HG03432 (cell line): ENCODE results near the gene AJAP1.

Experiments
- ATAC-seq: cut with Tn5 transposase; IDR thresholded peaks from one replicate; pipeline ENCODE4 v1.9.1; 2021; ENCODE audit warnings: mild to moderate bottlenecking, moderate library complexity; ENCODE audit not compliant: unreplicated experiment

The AJAP1 gene

DNA sequence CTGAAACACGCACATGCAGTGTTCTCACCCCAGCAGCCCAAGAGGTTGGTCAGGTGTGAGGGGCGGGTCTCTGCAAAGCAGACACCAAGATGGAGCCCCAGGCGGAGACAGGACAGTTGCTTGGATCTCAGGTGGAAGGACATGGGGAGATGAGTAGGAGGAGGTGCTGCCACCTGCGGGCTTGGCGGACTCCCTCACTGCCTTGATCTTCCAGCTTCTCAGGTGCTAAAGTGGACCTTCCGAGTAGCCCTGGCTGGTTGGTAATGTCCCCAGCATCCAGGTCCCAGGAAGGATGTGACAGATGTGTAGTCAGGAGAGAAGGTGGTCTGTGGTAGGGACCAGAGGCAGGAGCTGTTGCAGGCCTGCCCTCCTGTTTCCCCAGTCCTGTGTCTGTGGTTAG, 114.1 kb downstream of the AJAP1 start:
- ATAC-seq: no peak

DNA sequence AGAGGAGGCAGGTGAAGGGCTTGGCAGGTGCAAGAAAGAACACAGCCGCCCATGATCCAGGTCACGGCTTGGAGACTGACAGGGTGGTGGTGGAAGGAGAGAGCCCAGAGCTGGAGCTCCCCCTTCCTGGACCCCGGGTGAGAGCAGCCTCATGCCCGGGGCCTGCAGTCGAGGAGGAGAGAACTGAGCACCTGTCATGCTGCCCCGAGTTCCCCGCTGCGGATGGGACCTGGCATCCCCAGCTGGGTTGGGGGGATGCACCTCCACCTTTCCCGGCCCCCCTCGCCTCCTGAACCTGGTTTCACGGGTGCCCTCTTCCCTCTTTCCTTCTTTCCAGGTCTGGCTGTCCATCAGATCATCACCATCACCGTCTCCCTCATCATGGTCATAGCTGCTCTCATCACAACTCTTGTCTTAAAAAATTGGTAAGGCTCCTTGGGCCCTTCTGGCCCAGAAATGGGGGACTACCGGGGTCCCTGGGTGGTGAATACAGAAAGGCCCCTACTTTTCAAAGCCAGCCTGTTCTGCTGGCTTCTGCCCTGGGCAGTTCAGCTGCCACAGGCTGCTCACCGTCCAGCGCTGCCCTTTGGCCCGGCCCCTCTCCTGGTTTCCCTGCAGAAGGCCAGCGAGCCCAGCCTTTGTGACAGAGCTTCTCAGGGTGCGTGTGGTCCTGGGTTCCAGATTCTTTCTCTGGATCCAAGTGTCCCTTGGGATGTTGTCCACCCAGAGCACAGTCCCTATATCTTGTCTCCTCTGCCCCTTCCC, 115.3 kb downstream of the AJAP1 start:
- no peak for ATAC-seq

DNA sequence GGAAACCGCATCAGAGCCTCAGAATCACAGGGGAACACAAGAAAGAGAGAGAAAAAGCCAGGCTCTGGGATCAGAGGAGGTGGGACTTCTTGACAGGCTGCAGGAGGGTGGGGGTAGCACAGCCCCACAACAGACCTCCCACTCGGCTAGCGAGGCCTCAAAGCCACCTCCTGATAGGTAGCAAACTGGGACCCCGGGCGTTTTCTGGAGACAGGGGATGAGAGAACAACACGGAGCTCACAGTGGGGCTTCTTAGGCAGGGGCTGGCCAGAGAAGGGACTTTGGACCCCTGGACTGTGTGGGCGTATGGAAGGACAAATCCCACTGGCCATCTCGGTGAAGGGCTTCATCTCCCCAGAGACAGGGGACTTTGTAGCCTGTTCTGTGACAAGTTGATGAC, 116.3 kb downstream of the AJAP1 start:
- ATAC-seq: no peak

DNA sequence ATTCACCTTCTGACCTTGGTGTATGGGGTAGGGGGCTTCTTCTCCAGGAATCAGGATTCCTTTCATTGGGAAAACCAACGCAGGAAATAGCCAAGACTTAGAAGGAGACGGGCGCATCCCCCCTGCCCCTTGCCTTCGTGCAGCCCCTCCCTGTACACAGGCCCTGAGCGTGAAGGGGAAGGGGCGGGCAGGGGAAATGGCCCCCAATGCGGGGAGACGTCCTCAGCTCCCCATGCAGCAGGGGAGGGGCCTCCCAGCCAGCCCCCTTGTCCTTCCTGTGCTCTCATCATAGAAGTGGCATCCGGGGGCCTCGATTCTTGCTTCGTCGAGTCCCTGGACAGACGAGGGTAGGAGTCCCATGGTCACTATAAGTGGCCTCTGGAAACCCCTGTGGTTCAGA, 116.9 kb downstream of the AJAP1 start:
- no peak for ATAC-seq

DNA sequence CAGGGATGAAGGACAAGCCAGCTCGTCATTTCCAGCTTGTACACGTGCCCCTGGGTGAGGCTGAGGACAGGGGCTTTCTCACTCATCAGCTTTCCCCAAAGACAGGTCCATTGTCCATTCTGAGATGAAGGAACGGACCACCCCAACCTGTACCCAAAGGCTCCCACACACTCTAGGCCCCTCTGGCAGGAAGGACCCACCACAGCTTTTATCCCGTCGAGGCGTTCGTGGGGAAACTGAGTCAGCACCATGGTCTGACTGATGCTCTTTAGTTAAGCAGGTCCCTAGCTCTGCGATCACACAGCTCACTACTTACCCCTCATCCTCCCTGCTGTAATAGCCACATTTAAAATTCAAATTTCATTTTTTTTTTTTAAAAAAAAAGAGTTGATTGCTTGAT, 117.3 kb downstream of the AJAP1 start:
- no peak for ATAC-seq

DNA sequence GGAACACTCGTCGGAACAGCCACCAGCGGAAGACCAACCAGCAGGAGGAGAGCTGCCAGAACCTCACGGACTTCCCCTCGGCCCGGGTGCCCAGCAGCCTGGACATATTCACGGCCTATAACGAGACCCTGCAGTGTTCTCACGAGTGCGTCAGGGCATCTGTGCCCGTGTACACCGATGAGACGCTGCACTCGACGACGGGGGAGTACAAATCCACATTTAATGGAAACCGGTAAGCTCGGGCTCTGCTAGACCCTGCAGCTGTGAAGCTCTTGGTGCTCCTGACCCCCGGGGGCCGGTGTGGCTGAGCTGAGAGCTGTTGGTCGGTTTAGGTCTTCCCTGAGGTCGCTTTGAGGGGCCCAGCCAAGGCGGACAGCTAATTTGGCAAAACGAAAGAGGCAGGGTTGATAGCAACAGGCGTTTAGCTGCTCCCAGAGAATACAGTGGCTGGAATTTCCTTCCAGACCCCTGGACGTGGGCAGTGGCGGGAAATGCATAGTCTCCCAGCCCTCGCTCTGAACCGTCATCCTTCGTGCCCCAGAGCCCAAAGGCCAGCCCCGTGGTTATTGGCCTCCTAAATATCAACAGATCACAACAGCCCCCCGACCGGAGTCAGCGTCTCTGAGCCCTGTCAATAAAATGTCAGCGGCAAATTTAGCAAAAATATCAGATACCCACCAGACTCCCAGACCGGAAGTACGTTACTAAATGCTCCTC, 118.0 kb downstream of the AJAP1 start:
- no peak for ATAC-seq

DNA sequence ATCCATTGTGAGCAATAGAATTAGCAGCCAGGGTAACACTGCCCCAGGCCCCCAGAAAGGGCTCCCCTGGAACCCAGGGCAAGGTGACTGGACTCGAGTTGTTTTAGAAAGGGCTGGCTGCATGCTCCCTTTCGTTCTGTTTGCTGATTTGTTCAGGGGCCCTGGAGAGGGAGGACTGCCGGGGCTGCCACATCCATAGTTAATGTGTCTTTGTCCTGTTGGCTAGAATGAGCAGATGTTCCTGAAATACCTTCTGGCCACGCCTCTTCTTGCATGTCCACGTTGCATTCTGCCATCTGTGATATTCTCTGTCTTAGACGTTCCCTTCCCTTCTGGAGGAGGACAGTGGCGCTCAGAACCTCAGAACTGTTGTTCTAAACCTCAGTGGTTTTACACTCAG, 118.8 kb downstream of the AJAP1 start:
- ATAC-seq: no peak

DNA sequence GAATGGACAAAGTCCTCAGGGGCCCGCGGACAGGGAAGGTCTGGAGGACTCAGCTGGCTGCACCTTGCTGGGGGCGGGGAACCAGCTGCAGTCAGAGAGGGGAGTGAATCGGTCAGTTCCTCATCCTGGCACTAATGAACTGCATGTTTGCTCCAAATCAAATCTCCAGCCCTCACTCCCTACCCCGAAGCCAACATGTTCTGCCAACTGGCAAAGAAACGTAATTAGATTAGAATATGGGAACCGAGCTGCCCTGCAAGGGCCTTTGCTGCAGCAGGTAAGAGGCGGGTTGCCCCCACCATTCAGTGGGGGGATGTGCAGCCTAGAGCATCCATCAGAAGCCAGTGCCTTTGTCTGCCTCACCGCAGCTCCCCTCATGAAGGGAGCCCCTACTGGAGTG, 121.1 kb downstream of the AJAP1 start:
- ATAC-seq: no peak

DNA sequence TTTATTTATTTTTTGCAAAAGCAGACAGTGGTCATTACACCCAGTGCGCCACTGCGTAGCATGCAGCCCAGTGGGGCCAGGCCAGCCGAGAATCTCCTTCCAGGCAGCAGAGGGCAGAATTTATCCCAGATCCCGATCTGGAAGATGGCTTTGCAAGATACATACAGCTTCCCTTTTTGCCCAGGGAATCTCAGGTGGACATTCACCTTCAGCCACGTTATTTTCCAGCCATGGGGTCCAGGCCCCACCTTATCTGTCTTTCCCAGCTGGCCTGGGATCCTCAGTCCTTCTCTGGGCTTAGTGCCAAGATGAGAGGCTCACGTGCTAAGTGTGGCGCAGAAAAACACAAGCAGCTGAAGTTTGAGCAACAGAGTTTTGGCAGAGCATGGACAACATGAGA, 123.6 kb downstream of the AJAP1 start:
- ATAC-seq: no peak

DNA sequence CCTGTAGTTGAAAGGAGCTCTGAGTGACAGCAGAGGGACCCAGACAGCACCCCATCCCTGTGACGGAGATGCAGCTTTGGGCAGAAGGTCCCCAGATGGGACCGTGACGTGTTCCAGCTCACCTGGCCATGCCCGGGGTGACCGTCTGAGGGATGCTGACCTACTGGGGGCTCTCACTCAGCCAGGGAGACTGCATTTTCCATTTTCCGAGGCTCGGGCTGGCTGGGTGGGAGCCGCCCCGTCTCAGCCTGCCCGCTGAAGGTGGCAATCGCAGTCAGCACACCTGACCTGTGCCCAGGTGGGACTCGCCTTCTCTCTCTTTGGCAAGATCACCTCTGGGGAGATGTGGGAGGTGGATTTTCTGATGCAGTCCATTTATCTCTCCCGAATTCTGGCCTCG, 127.2 kb downstream of the AJAP1 start:
- no peak for ATAC-seq

DNA sequence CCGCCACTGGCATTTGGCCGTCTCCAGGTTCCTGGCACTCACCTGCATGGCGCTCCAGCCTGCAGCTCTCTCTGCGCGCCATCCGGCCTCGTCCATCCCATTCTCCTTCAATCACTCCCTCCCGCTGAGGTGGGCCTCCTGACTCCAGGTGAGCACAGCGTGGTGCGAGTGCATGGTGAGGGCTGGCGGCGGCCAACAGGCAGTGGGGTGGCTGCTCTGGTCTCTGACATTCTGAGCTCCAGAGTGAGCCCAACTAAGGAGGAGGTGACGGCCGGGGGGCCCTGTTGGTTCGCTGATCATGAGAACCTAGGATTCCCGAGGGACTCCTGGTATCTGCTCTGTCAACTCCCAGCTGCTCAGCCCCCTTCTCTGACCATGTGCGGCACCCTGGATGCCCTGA, 130.4 kb downstream of the AJAP1 start:
- no peak for ATAC-seq

DNA sequence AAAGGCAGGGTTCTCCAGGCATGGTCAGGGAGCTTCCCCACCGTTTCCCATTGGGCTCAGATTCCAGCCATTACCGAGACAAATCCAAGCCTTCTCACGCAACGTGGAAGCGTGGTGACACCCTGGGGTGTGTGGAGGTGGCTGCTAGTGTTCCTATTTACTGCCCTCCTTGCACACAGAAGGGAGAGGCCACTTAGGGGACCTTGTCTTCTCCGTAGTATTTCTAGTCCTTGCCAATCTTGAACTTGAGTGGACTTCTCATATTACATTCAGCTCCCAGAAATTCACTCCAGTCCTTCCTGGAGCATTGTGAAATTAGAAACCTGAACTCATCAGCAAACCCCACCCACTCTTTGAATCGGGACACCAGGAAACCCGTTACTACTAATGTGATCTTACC, 131.6 kb downstream of the AJAP1 start:
- ATAC-seq: no peak

DNA sequence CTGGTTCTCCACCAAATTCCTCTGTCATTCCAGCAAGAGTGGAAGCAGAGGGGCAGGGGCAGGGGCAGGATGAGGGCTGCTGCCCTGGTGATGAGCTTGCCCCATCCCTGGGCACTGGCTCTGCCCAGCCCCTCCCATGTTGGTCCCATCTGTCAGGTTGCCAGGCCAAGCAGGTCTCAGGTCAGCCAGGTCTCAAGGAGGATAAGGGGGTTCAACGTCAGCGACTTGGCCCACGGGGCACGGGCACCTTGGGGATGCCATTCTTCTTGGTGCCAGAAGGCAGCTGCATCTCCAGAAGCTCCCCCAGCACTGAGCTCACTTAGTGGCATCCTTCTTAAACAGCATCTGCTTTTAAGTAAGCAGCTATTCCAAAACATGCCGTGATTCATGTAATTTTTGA, 133.1 kb downstream of the AJAP1 start:
- no peak for ATAC-seq

DNA sequence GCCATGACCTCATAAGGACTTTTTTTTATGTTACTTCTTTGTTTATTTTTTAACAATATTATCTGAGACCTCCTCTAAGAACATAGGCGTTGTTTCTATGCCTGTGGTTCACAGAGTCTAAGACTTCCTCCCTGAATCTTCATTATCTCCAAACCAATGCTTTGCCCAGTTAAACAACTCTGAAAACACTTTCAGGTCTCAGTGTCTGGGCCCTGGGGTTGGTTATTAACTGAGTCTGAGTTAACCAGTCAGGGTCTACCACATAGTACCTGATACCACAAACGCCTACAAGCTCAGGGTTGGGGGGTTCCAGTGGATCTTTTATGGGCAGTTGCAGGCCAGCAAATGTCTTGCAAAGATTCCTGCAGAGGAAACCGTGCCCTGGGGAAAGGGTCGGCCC, 138.2 kb downstream of the AJAP1 start:
- no peak for ATAC-seq

DNA sequence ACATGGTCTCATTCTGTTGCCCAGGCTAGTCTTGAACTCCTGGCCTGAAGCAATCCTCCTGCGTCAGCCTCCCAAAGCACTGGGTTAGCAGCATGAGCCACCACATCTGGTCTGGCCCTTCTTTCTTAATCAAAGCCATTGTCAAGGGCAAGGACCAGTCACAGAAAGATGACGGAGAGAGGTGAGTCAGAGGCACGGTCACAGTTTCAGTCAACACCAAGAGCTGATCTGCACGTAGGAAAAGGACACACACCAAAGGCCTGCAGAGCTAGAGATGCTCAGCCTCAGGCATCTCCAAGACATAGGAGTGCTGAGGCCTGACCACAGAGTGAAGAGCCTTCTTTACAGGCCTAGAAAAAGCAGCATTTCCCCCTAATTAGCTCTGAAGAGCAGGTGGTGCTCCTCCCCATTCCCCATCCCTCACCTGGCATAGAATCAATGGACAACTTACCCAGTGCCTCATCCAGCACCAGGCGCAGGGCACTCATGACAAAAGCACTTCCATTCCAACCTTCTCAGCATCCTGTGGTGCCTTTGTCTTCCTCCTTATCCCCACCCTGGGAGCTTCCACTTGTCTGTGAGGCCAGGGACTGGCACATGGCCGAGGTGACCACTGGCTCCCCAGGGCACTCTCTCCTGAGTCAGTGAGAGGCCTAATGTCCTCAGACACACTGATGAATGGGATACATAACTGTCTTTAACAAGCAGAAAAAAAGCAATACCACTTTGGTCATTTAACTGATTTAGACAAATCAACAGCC, 139.8 kb downstream of the AJAP1 start:
- no peak for ATAC-seq

DNA sequence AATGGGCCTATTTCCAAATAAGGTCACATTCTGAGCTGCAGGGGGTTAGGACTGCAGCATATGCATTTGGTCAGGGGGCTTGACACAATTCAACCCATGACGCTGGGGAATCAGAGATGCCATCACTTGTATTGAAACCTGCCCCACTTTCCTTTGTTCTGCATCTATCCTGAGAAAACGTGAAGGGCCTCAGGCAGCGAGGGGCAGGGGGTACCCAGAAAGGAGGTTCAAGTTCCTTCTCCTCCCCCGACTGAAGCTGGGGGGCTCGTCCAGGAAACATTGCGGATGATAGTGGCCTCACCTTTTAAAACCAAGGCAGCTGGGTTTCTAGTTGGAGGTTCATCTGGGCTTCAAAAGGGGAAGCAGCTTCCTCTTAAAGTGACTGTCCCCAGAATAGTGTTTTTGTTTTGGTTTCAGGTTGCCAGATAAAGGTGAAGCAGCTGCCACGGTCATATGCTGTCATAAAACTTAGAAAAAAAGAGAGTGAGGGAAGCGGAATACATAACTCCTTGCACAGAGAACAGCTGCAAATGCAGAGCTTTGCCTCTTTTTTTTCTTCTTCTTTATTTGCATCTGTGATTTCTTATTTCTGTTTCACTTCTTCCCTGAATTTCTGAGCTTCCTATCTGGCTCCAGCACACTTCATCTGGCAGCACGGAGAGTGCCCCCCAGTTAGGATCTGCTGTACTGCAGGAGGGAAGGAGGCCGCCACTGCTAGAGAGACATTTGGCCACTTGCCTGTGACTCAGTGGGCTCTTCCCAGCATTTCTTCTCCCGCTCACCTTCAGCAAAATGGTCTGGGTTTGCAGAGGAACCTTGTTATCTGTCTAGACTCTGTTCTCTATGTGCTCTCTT, 142.0 kb downstream of the AJAP1 start:
- ATAC-seq: peak; percentile 74

DNA sequence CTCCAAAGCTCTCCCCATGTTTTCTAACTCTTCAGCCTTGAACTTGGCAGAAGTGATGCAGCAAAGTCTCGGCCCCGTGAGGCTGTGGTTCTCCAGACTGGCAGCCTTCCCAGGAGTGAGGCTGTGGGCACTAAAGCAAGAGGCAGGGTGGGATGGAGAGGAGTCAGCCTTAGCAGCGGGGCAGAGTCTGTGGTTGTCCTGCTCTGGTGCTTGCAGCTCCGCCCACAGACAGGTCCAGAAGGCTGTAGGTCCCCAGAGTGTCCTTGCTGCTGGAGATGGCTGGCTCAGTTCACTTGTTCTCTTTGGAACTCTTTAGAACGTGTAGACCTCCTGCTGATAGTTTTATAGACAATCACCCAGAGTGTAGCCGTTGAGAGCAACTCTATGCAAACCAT, 142.6 kb downstream of the AJAP1 start:
- no peak for ATAC-seq

DNA sequence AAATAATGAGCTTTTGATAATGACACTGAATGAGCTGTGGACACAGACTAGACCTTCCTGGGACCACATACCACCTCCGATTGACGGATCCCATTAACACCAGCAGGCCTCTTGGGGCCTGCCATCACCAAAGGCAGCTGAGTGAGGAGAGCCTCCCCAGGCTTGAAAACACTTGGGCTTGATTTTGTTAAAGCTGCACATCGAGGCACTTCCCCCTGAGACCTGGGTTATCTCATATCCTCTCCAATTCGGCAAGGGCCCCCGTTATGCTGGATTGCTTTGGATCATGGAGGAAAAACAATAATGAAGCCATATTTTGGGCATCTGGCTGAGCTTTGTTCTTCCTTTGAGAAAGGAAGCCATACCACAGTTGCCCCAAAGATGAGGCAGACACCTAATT, 143.0 kb downstream of the AJAP1 start:
- no peak for ATAC-seq

DNA sequence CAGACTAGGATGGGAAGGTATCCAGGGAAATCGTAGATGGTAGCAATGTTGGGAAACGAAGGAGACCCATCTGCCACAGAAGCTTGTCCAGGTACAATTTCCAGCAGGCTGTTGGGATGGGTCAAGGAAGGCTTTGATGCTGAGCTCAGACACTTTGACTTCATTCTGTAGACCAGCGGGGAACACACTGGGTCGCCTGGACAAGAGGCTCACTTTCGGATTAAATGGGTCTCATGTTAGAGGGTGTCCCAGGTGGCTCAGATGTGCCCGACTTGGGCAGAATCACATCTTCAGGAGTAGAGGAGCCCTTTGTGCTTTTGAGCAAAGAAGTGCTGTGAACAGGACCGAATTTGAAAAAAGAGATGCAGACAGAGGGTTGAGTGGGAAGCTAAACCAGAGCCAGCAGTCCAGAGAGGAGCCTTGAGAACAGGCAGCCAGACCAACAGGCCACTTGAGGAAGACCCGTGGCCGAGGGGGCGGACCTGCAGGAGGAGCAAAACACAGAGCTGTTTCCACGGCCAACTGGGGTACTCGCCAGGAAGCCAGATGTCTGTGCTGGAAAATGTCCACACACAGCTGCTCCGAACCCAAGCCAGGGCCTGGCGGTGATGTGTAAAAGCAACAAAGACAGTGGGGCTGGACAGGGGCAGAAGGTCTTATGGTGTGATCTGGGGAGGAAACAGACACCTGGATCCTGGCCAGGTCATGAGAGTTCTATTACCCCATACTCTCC, 146.9 kb downstream of the AJAP1 start:
- ATAC-seq: no peak

DNA sequence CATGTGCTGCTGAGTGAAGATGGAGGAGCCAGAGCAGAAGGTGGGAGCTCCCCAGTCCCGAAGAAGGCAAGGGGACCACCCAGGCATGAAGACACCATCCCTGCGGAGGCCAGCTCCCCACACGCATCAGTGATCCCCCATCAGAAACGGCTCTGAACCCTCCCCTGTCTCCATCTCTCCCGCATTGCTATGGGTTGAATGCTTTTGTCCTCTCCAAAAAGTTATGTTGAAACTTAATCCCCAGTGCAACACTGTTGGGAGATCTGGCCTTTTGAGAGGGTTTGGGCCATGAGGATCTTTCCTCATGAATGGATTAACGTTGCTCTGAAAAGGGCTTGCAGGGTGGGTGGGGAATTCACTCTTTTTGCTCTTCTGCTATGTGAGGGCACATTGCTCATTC, 147.6 kb downstream of the AJAP1 start:
- no peak for ATAC-seq
